Stomach (tissue), 9 donors: ENCODE results near the gene CDC73. TPM values are rescaled to one million over a fixed set of nuclear protein-coding genes. Genes with fewer than 3 reads are reported as not detected.
A peak's percentile ranks its signal among the peaks of the same experiment; 100 is the strongest.

Source experiments
- DNase-seq, 2 donors: peaks; one replicate each; pipeline versions ENCODE4 v3.0.0 to v3.0.0-alpha.2; 2013 to 2019
- H3K27ac ChIP-seq, 5 donors: fragments of 200-600 bp in 4 of 5; sonication (generic) in 4 of 5; one replicate each; pipeline ENCODE4 v1.5.1; 2013 to 2019; ENCODE audit warnings: mild to moderate bottlenecking in 1 of 5, moderate library complexity in 1 of 5
- H3K27me3 ChIP-seq, 3 donors: fragments of 200-600 bp; sonication (generic); one replicate each; pipeline ENCODE4 v1.5.1; 2017 to 2019; ENCODE audit warnings: mixed run types in 1 of 3
- H3K36me3 ChIP-seq, 4 donors: fragments of 200-600 bp; sonication (generic); 1 replicate in 3 of 4; 2 replicates in 1 of 4; pipeline ENCODE4 v1.5.1; 2016 to 2019
- H3K4me1 ChIP-seq, 4 donors: fragments of 200-600 bp; sonication (generic); one replicate each; pipeline ENCODE4 v1.5.1; 2016 to 2019
- H3K4me3 ChIP-seq, 4 donors: fragments of 200-600 bp; sonication (generic) in 3 of 4; one replicate each; pipeline ENCODE4 v1.5.1; 2016 to 2019; ENCODE audit warnings: mild to moderate bottlenecking in 1 of 4
- H3K9me3 ChIP-seq, 4 donors: fragments of 200-600 bp; sonication (generic); one replicate each; pipeline ENCODE4 v1.5.1; 2016 to 2019
- CTCF ChIP-seq, 7 experiments: fragments of 450-650 bp in 4 of 7; fragments of 200-600 bp in 3 of 7; sonication (generic) in 3 of 7; IDR thresholded peaks; one replicate each; pipeline ENCODE4 v1.5.1; 2016 to 2019; ENCODE audit warnings: antibody characterized with exemption in 7 of 7, control low read depth in 2 of 7, mild to moderate bottlenecking in 1 of 7
- EP300 ChIP-seq: sonication (generic); formaldehyde crosslinking; IDR thresholded peaks from one replicate; pipeline ENCODE4 v1.6.1; 2017; ENCODE audit warnings: antibody characterized with exemption
- POLR2A ChIP-seq, 4 donors: fragments of 450-650 bp; IDR thresholded peaks; one replicate each; pipeline ENCODE4 v1.6.1; 2016; ENCODE audit warnings: antibody characterized with exemption in 4 of 4, control low read depth in 2 of 4, mild to moderate bottlenecking in 1 of 4, moderate library complexity in 1 of 4
- POLR2AphosphoS5 ChIP-seq, 3 donors: sonication (generic); formaldehyde crosslinking; IDR thresholded peaks; one replicate each; pipeline ENCODE4 v1.6.1; 2016; ENCODE audit warnings: antibody characterized with exemption in 3 of 3
- WGBS, 5 donors: extraction: QIAGEN DNeasy Blood & Tissue Kit in 3 of 5; methylation state at CpG; one replicate each; pipeline versions ENCODE4 v1.1.5 to v1.1.7; 2013 to 2018; 5-methylcytosine and 5-hydroxymethylcytosine counted together
- intact Hi-C: fragments of 100-400 bp; cut with DNase I; formaldehyde crosslinking; loops from one replicate; pipeline ENCODE4 v1.15.1; 2023; ENCODE audit warnings: low total_unique reads
- polyA plus RNA-seq, 3 donors: library from polyadenylated mRNA; stranded (reverse); fragments of 200-250 nt; gene quantifications; one replicate each; pipeline ENCODE4 v1.2.3, GENCODE V29; 2013
- total RNA-seq, 5 donors: library from RNA; depleted of rRNA; stranded (reverse); fragments of >200 nt; gene quantifications; one replicate each; pipeline versions ENCODE4 v1.1.0 to v1.2.3, GENCODE V29; 2014 to 2016
- donor health status: healthy with polysubstance abuse.
- donor health status: Bipolar disorder and iron deficiency.
- donor health status: healthy.

The CDC73 gene
- total and polyA plus RNA-seq, 8 donors = 6.7 to 75.9 (median 20.1) TPM

- H3K27ac ChIP-seq = peak overlapping the region; percentile 87 to 96 (median 94)
- H3K27me3 ChIP-seq = no peaks in the 10 kb centered on the region
- 0 to 1% (median 0%) methylated on average over 22 to 24 of the region's 24 CpGs for WGBS, 5 donors
- H3K4me3 ChIP-seq = peak overlapping the region; percentile 60 to 92 (median 80)
- H3K4me1 ChIP-seq = peaks cover 5 to 29% (median 21%) of the 10 kb centered on the region in 4 donors
- intact Hi-C loops = loop anchor here (10.0 kb wide), 1 partner anchor 50 kb away; the partner anchor contains the start of genes RO60 and UCHL5
- peak; percentile 51 to 70 for DNase-seq
- no peak for TF ChIP-seq EP300
- no peak for TF ChIP-seq POLR2A (IDR thresholded peaks at IDR 0.05)
- no peak for TF ChIP-seq CTCF (IDR thresholded peaks at IDR 0.05)
- TF ChIP-seq POLR2AphosphoS5 (IDR thresholded peaks at IDR 0.05) = peak in 1 of 3 donors; percentile 5
- peaks cover 5 to 14% (median 13%) of the 10 kb centered on the region in 4 donors for H3K36me3 ChIP-seq
- no peaks in the 10 kb centered on the region for H3K9me3 ChIP-seq
These were observed 17.3 kb upstream of the CDC73 start for GRCh38 chr1:193104502-193104906.

- Histone ChIP-seq H3K27ac (peak within 1 kb of the TSS; percentile 87 to 96 (median 94)), H3K4me1 (peaks cover 5 to 29% (median 21%) of the 10 kb centered on the region in 4 donors), H3K9me3 (no peaks in the 10 kb centered on the region), H3K27me3 (no peaks in the 10 kb centered on the region), H3K36me3 (peaks cover 0 to 8% (median 6%) of the 10 kb centered on the region in 4 donors), H3K4me3 (peak within 1 kb of the TSS; percentile 60 to 92 (median 80))
- TF ChIP-seq POLR2A (IDR thresholded peaks at IDR 0.05) (peak in 1 of 4 donors; percentile 30), CTCF (IDR thresholded peaks at IDR 0.05) (no peak), POLR2AphosphoS5 (IDR thresholded peaks at IDR 0.05) (peak; percentile 6 to 77 (median 74)), EP300 (no peak)
- peak; percentile 88 to 95 for DNase-seq
- intact Hi-C loops = loop anchor here (10.0 kb wide), 1 partner anchor 50 kb away; the partner anchor contains the start of genes RO60 and UCHL5
- WGBS, 5 donors = 0 to 1% (median 0%) methylated on average over 26 to 73 of the region's 73 CpGs
These were observed 16.7 kb upstream of the CDC73 start, which contains the start of gene GLRX2 for GRCh38 chr1:193104907-193105820. Gene GLRX2 (minus strand): TSS chr1:193105414. CDS start chr1:193105382, 32 bp downstream.

- H3K27ac ChIP-seq = peak overlapping the region; percentile 87 to 96 (median 94)
- WGBS, 5 donors = 34 to 43% (median 38%) methylated on average over 4 of the region's 4 CpGs
- intact Hi-C loops = loop anchor here (10.0 kb wide), 1 partner anchor 51 kb away; the partner anchor contains the start of genes RO60 and UCHL5
These were observed 16.0 kb upstream of the CDC73 start for GRCh38 chr1:193105821-193106177.

More at GRCh38 chr1:193105821-193106177, 16.0 kb upstream of the CDC73 start:
- H3K36me3 ChIP-seq = peaks cover 0 to 1% (median 0%) of the 10 kb centered on the region in 4 donors
- H3K27me3 ChIP-seq = no peaks in the 10 kb centered on the region
- peak in 1 of 2 donors; percentile 6 for DNase-seq
- H3K4me3 ChIP-seq = peak overlapping the region; percentile 60 to 92 (median 80)
- H3K9me3 ChIP-seq = no peaks in the 10 kb centered on the region
- no peak for TF ChIP-seq CTCF (IDR thresholded peaks at IDR 0.05)
- TF ChIP-seq EP300 = no peak
- TF ChIP-seq POLR2AphosphoS5 (IDR thresholded peaks at IDR 0.05) = no peak
- TF ChIP-seq POLR2A (IDR thresholded peaks at IDR 0.05) = no peak
- H3K4me1 ChIP-seq = peaks cover 5 to 29% (median 21%) of the 10 kb centered on the region in 4 donors
